Ammon's horn (tissue), 1 donor: ENCODE measurements around the gene TEX9.

Source experiments
- DNase-seq: peaks from one replicate; pipeline ENCODE4 v3.0.0-alpha.2; 2016; ENCODE audit warnings: low spot score

The TEX9 gene

GRCh38 chr15:56445746-56446145 is 80.5 kb downstream of the TEX9 start:
- no peak for DNase-seq

DNA sequence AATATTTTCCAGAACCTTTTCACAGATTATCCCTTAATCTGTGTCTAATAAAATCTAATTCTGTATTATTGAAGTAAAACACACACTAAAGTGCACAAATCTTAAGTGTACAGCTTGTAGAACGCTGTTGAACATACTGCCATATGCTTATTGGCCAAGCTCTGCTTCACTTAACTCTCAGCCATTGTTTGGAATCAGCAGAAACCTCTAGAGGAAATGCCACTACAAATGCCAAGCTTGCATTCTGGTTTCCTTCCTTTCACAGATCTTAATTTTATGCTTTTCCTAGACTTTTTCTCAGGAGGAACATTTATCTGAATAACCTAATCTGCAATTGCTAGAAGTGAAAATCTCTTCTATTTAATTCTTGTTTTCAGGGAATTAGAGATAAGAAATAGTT is 89.6 kb downstream of the TEX9 start:
- no peak for DNase-seq

DNA sequence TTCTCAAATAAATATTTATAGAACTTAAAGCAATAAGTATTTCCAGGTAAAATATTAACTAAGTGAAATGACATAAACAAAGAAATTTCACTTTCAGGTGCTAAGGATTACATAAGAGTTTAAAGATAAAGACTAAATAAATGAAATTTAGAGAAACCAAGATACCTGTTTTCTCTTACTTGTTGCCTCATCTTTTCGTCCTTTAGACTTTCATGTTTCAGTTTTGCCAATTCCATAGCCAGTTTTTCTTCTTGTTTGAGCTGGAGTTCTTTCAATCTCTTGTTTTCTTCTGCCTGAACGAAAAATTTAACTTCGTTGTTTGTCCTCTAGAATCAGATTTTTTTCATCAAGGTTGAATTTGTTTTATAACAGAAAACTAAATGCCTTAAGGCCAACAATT is 91.0 kb downstream of the TEX9 start:
- no peak for DNase-seq

- DNase-seq: no peak
These were observed 93.9 kb downstream of the TEX9 start for GRCh38 chr15:56459096-56459495.

DNA sequence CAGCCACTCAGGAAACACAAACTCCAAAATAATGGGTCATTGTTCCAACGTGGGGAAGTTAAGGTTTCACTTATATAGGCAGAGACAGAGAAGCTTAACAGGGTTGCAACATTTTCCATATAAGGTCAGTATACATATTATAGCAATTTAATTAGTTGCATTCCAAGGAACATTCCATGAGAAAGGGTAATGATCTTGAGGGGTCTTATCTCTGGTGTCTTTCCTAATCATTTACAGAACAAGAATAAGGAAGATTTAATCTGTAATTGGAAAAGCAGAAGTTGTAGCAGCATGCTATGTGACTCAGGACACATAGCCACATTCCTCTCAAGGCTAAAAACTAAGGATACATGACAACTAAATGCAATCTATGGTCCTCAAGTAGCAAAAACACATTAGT is 94.8 kb downstream of the TEX9 start:
- DNase-seq: no peak

- no peak for DNase-seq
These were observed 95.7 kb downstream of the TEX9 start for GRCh38 chr15:56460947-56461346.

DNA sequence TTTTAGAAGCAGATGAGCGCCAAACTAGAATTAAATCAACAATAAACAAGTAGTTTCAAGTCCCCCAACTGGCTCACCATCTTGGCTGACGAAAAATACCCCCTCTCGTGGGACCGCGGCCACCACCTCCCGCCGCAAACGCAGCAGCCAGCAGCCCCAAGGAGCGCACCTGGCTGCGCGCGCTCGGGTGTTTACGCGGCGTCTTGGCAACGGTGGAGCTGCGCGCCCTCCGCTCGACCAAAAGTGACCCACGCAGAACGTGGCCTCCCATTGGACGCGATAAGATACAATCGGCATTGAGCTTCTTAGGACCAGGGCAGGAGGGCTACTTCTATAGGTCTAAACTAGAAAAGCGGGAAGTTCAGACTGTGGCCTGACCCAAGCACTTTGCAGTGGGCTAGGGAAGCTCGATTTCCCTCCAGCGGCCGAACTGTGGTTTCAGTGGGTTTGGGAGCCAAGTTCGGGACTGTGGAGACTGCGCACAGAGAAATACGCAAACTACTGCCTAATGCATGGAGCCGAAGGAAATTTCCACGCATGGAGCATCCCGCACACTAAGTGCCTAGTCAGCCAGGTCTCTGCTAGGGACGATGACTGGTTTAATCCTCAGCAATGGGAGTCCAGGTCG is 99.8 kb downstream of the TEX9 start, which contains the start of gene MNS1:
Gene MNS1, minus strand, starts transcription at position 245 of the 628 bp plus-strand sequence. Its CDS starts 165 bp downstream, at position 80.
- peak; percentile 96 for DNase-seq

- DNase-seq: no peak
These were observed 102.4 kb downstream of the TEX9 start for GRCh38 chr15:56467616-56468015.

DNA sequence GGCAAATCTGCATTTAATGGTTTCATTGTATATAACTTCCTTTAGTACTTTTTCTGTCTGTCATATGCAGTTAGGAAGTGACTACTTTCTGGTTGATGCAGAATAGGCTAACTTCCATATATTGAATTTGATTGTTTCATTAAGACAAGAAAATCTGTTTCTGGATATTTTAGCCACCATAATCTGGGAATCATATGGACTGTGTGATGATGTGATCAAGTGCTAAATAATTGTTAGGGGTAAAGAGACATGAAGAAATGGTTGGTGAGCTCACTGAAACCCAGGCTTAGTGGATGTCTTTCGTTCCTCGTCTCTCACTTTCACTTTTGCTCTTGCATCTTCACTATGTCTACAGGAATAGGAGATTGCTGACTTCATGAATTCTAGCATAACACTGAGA is 103.2 kb downstream of the TEX9 start:
- DNase-seq: no peak

DNA sequence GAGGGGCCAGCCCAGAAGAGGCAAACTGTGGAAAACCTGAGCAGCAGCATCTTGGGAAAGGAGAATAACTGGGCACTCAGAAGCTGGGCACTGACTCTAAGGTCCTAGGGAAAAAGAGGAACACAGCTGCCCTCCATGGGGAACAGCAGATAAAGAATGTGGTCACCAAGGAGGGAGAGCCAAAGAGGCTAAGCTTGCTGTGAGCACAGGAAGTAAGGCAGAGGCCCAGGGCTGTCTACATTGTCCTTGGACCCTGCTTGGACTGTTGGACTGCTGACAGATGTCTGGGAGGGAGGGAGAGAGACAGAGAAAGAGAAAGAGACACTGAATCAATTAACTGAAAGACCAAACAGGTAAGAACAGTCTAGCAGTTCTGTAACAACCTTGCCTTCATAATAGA is 104.3 kb downstream of the TEX9 start:
- peak; percentile 19 for DNase-seq

GRCh38 chr15:56471440-56472069 is 106.3 kb downstream of the TEX9 start:
- no peak for DNase-seq

- no peak for DNase-seq
These were observed 107.1 kb downstream of the TEX9 start for GRCh38 chr15:56472278-56472677.

DNA sequence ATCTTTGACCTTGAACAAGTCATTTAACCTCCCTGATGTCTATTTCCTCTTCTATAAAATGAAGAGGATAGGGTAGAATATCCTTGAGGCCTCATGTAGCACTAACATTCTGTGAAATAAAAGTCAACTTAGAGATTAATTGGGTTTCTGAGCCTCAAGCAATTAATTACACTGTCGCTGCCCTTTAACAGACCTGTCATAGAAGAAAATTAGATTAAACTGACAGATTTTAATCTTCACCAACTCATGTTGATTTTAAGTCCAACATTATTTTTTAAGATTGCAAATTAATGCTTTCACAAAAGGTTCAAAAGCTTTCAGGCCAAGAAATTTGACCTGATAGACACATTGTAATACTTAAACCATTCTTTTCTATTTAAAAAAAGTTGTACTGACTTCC is 107.8 kb downstream of the TEX9 start:
- no peak for DNase-seq

- DNase-seq: no peak
These were observed 110.1 kb downstream of the TEX9 start for GRCh38 chr15:56475351-56475750.
